ENCODE data around the gene SERPINB1. TPM values are rescaled to one million over a fixed set of nuclear protein-coding genes. Genes with fewer than 3 reads are reported as not detected.

SERPINB1 gene
- total RNA-seq, 6 experiments from 2014 or later = 21.1 to 39.2 (median 29.3) TPM

DNA sequence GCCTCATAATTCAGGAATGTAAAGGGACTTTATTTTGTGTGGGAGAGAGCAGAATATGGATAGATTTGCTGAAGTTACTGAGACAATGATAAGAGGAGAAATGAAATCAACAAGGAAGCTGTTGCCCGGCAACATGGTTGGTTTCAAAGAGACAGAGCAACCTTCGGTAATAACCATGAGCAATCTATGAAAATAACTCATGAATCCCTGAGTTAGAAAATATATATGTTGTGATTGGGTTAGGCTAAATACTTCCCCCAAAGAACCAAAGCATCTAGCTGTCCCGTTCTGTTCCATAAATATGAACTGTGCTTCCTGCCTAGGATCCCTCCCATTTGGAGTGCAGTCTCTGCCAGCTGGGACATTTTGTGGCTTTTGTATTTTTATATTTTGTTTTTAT is 23.1 kb downstream of the SERPINB1 start:
- peaks cover 28% of the 10 kb centered on the region for H3K4me1 Mint-ChIP-seq (ENCODE audit: low read depth)
- no peaks in the 10 kb centered on the region; the same call in 1 of the 2 replicates for H3K27me3 Mint-ChIP-seq (ENCODE audit: insufficient read depth)
- peak overlapping the region; percentile 86 for H3K27ac Mint-ChIP-seq
- peak; percentile 17 for DNase-seq
- H3K9me3 Mint-ChIP-seq = peaks cover 16% of the 10 kb centered on the region
- H3K4me3 Mint-ChIP-seq = peak overlapping the region; percentile 53; the same call in 1 of the 2 replicates
- TF ChIP-seq, protein P1, sequence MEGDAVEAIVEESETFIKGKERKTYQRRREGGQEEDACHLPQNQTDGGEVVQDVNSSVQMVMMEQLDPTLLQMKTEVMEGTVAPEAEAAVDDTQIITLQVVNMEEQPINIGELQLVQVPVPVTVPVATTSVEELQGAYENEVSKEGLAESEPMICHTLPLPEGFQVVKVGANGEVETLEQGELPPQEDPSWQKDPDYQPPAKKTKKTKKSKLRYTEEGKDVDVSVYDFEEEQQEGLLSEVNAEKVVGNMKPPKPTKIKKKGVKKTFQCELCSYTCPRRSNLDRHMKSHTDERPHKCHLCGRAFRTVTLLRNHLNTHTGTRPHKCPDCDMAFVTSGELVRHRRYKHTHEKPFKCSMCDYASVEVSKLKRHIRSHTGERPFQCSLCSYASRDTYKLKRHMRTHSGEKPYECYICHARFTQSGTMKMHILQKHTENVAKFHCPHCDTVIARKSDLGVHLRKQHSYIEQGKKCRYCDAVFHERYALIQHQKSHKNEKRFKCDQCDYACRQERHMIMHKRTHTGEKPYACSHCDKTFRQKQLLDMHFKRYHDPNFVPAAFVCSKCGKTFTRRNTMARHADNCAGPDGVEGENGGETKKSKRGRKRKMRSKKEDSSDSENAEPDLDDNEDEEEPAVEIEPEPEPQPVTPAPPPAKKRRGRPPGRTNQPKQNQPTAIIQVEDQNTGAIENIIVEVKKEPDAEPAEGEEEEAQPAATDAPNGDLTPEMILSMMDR (IDR thresholded peaks at IDR 0.05) = no peak
- peaks cover 15% of the 10 kb centered on the region for H3K36me3 Mint-ChIP-seq (ENCODE audit: low read depth)

DNA sequence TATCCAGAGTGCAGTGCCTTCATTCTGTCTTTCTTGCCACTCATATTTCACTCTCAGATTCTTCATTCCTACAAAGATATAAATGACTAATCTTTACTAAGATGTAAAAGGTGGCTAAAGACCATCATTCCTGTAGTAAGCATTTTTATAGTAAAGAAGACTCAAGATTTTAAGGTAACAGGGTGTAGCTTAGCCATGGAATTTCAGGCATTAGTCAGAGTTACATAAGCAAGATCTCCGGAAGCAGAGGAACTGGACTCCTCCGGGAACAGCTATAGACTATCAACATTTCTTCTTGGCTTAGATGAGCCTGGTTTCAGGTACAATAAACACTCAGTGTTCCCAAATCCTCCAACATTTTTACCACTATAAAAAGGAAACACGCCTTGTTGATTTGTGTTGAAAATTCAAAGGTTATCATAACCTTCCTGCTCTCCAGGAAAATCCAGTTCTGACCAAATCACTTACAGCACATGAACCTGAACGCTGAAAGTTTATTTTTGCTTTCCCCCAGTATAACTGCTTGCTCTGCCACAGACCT is 23.7 kb downstream of the SERPINB1 start:
- Mint-ChIP-seq H3K27me3 (ENCODE audit: insufficient read depth) (no peaks in the 10 kb centered on the region; the same call in 1 of the 2 replicates), H3K27ac (peak overlapping the region; percentile 86), H3K4me1 (ENCODE audit: low read depth) (peaks cover 22% of the 10 kb centered on the region), H3K36me3 (ENCODE audit: low read depth) (peaks cover 15% of the 10 kb centered on the region), H3K4me3 (peak overlapping the region; percentile 53; the same call in 1 of the 2 replicates), H3K9me3 (peaks cover 16% of the 10 kb centered on the region)
- TF ChIP-seq, protein P1 (IDR thresholded peaks at IDR 0.05) = no peak
- DNase-seq = peak; percentile 24

DNA sequence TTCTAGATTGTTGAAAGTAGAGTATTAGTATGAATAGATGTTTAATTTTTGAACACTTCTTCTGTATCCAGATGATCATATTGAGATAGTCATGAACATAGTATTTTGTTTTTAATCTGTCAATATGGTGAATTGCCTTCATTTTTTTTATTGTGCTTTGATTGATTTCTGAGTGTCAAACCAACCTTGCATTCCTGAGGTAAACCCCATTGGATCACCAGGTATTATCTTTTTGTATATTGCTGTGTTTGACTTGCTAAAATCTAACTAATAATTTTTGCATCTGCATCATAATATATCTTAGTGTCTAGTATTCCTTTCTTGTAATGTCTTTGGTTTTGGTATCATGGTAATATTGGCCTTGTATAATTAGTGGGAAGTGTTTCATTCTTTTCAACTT is 25.5 kb downstream of the SERPINB1 start:
- TF ChIP-seq, protein P1 (IDR thresholded peaks at IDR 0.05) = no peak
- Mint-ChIP-seq H3K36me3 (ENCODE audit: low read depth) (peaks cover 15% of the 10 kb centered on the region), H3K4me1 (ENCODE audit: low read depth) (peaks cover 22% of the 10 kb centered on the region), H3K27me3 (ENCODE audit: insufficient read depth) (no peaks in the 10 kb centered on the region), H3K4me3 (no peak overlapping the region), H3K9me3 (peaks cover 16% of the 10 kb centered on the region), H3K27ac (no peak overlapping the region)
- DNase-seq = no peak

DNA sequence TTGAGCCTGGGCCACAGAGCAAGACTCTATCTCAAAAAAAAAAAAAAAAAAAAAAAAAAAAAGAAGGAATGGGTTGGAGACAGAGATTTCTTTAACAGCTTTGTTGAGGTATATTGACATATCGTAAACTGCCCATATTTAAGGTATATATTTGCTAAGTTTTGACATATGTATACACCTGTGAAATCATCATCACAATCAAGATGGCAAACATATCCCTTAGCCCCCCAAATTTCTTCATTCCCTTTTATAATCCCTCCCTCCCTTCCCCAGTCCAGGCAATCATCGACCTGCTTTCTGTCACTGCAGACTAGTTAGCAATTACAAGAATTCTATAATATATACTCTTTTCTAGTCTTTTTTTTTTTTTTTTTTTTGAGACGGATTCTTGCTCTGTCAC is 29.0 kb downstream of the SERPINB1 start:
- no peak for DNase-seq
- TF ChIP-seq, protein P1 (IDR thresholded peaks at IDR 0.05) = no peak
- Mint-ChIP-seq H3K9me3 (peaks cover 16% of the 10 kb centered on the region), H3K4me3 (no peak overlapping the region), H3K27me3 (ENCODE audit: insufficient read depth) (peaks cover under 1% of the 10 kb centered on the region; the same call in 1 of the 2 replicates), H3K27ac (no peak overlapping the region), H3K36me3 (ENCODE audit: low read depth) (peaks cover 15% of the 10 kb centered on the region), H3K4me1 (ENCODE audit: low read depth) (peaks cover 7% of the 10 kb centered on the region)

DNA sequence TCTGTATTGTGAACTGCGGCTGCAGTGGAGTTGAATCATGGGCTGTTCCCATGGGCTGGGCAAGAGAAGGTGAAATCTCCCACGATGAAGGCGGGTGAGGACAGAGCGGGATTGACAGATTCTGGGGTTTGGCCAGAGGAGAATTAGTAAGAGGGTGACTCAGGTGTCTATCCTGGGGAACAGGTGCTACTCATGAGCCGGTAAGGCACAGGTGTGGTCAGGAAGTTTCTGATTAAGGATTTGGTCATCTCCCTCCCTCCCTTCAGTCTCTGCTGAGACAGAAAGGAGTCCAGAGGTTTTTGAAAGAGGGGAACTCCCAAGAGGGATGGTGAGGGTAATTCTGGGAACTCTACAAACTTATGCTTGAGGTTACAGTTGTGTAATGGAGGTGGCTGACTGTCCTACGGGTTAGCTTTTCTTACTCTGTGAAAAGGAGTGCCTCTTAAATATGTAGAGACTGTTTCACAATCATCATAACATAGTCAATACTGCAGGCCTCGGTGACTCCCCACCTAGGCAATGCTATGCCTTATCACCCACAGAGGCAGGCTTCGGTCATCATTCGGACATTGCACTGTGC is 31.5 kb downstream of the SERPINB1 start:
- Mint-ChIP-seq H3K27ac (no peak overlapping the region), H3K4me3 (no peak overlapping the region), H3K9me3 (no peaks in the 10 kb centered on the region; the same call in 1 of the 2 replicates), H3K4me1 (ENCODE audit: low read depth) (peaks cover 5% of the 10 kb centered on the region; the same call in 1 of the 2 replicates), H3K27me3 (ENCODE audit: insufficient read depth) (peaks cover 4% of the 10 kb centered on the region; the same call in 1 of the 2 replicates), H3K36me3 (ENCODE audit: low read depth) (no peaks in the 10 kb centered on the region)
- DNase-seq = no peak
- TF ChIP-seq, protein P1 (IDR thresholded peaks at IDR 0.05) = no peak

Data from HFFc6 (cell line).